Right lobe of liver (tissue), 6 donors: ENCODE measurements around the gene AREG. TPM values are rescaled to one million over a fixed set of nuclear protein-coding genes. Genes with fewer than 3 reads are reported as not detected.

ENCODE experiments used
- ATAC-seq, 4 donors: fragments of 200-7000 bp; cut with Tn5 transposase; one replicate each; pipeline ENCODE4 v1.9.1; 2020; ENCODE audit warnings: mild to moderate bottlenecking in 4 of 4, moderate library complexity in 4 of 4
- DNase-seq, 3 donors: peaks; one replicate each; pipeline ENCODE4 v3.0.0-alpha.2; 2020
- H3K27ac ChIP-seq, 3 donors: fragments of 200-600 bp; one replicate each; pipeline ENCODE4 v1.8.0; 2022
- H3K27me3 ChIP-seq, 2 donors: fragments of 200-600 bp; one replicate each; pipeline ENCODE4 v1.8.0; 2022
- H3K36me3 ChIP-seq, 4 donors: fragments of 200-600 bp; sonication (generic) in 1 of 4; one replicate each; pipeline versions ENCODE4 v1.5.1 to v1.8.0; 2017 to 2022; ENCODE audit warnings: control low read depth in 1 of 4
- H3K4me1 ChIP-seq, 4 donors: fragments of 200-600 bp; sonication (generic) in 1 of 4; one replicate each; pipeline versions ENCODE4 v1.5.1 to v1.8.0; 2017 to 2022; ENCODE audit warnings: control low read depth in 1 of 4
- H3K4me3 ChIP-seq, 3 donors: fragments of 200-600 bp; one replicate each; pipeline ENCODE4 v1.8.0; 2022
- H3K9me3 ChIP-seq, 4 donors: fragments of 200-600 bp; sonication (generic) in 1 of 4; one replicate each; pipeline versions ENCODE4 v1.5.1 to v1.8.0; 2017 to 2022; ENCODE audit warnings: control low read depth in 1 of 4
- CTCF ChIP-seq, 4 donors: fragments of 200-600 bp in 3 of 4; fragments of 450-650 bp in 1 of 4; IDR thresholded peaks; one replicate each; pipeline versions ENCODE4 v1.5.1 to v1.8.0; 2016 to 2022; ENCODE audit warnings: antibody characterized with exemption in 4 of 4, mild to moderate bottlenecking in 2 of 4
- POLR2A ChIP-seq: fragments of 450-650 bp; IDR thresholded peaks from one replicate; pipeline ENCODE4 v1.6.1; 2017; ENCODE audit warnings: antibody characterized with exemption, mild to moderate bottlenecking
- WGBS: methylation state at CpG from one replicate; pipeline ENCODE4 v1.1.6; 2018; ENCODE audit warnings: low coverage, low lambda C conversion rate; ENCODE audit not compliant: insufficient coverage; ENCODE audit errors: missing lambda C conversion rate; 5-methylcytosine and 5-hydroxymethylcytosine counted together
- intact Hi-C, 2 donors: fragments of 100-400 bp; cut with DNase I; formaldehyde crosslinking; loops; one replicate each; pipeline versions ENCODE4 v1.11.2 to v1.14.1; 2022
- total RNA-seq, 6 experiments: library from RNA; depleted of rRNA in 2 of 6; stranded (reverse); fragments of >200 nt in 2 of 6; fragmentation: NEBNext Ultra II Directional in 3 of 6; extraction: Animal tissue kit (Norgen Biotek cat#: 25700) in 3 of 6; gene quantifications; one replicate each; pipeline versions ENCODE4 v1.1.0 to v1.2.4, GENCODE V29; 2016 to 2023
- donor health status: DM: no; HTN: yes; CAD: no.
- donor health status: DM: no; HTN: no; CAD: no.
- donor health status: DM: no; HTN: no; CAD: no.
- donor health status: DM: no; HTN: yes; CAD: no.
- donor health status: DM: no; HTN: yes; CAD: no.

Gene AREG
- total RNA-seq, 6 experiments from 2014 or later: 0.24 to 2.7 (median 0.39) TPM; not detected in 3

GRCh38 chr4:74475946-74476345 is 31.0 kb downstream of the AREG start:
- ATAC-seq (no peak), DNase-seq (no peak)
- no peaks in the 10 kb centered on the region for H3K36me3 ChIP-seq
- TF ChIP-seq CTCF (IDR thresholded peaks at IDR 0.05) (no peak), POLR2A (no peak)
- no peaks in the 10 kb centered on the region for H3K4me1 ChIP-seq
- H3K27me3 ChIP-seq: no peaks in the 10 kb centered on the region
- no peak overlapping the region for H3K4me3 ChIP-seq
- no peak overlapping the region for H3K27ac ChIP-seq
- no peaks in the 10 kb centered on the region for H3K9me3 ChIP-seq
- intact Hi-C loops: no loop called here
- WGBS: 53% methylated on average over 3 of the region's 3 CpGs

- no peak for TF ChIP-seq CTCF (IDR thresholded peaks at IDR 0.05)
- TF ChIP-seq POLR2A: no peak
- Histone ChIP-seq H3K27me3 (no peaks in the 10 kb centered on the region), H3K4me1 (no peaks in the 10 kb centered on the region), H3K9me3 (no peaks in the 10 kb centered on the region), H3K4me3 (no peak overlapping the region), H3K36me3 (no peaks in the 10 kb centered on the region), H3K27ac (no peak overlapping the region)
- DNase-seq (no peak), ATAC-seq (no peak)
- intact Hi-C loops: no loop called here
- 25% methylated on average over 1 of the region's 1 CpG for WGBS
Measured at GRCh38 chr4:74479009-74479408, 34.1 kb downstream of the AREG start.

- Histone ChIP-seq H3K27ac (no peak overlapping the region), H3K9me3 (no peaks in the 10 kb centered on the region), H3K4me1 (no peaks in the 10 kb centered on the region), H3K4me3 (no peak overlapping the region), H3K27me3 (no peaks in the 10 kb centered on the region), H3K36me3 (no peaks in the 10 kb centered on the region)
- no peak for DNase-seq
- intact Hi-C loops: no loop called here
- no peak for TF ChIP-seq POLR2A
- TF ChIP-seq CTCF (IDR thresholded peaks at IDR 0.05): no peak
- WGBS: 78% methylated on average over 2 of the region's 2 CpGs
- no peak for ATAC-seq
Measured at GRCh38 chr4:74480267-74480666, 35.3 kb downstream of the AREG start.

GRCh38 chr4:74481891-74482609 is 37.1 kb downstream of the AREG start:
- Histone ChIP-seq H3K9me3 (no peaks in the 10 kb centered on the region), H3K4me1 (no peaks in the 10 kb centered on the region), H3K36me3 (no peaks in the 10 kb centered on the region), H3K27me3 (no peaks in the 10 kb centered on the region), H3K4me3 (no peak overlapping the region), H3K27ac (no peak overlapping the region)
- WGBS: 67% methylated on average over 3 of the region's 3 CpGs
- DNase-seq (no peak), ATAC-seq (no peak)
- intact Hi-C loops: no loop called here
- TF ChIP-seq POLR2A (no peak), CTCF (IDR thresholded peaks at IDR 0.05) (no peak)
